Right lobe of liver (tissue), 6 donors: ENCODE data around the gene MYOCOS. TPM values are rescaled to one million over a fixed set of nuclear protein-coding genes. Genes with fewer than 3 reads are reported as not detected.

Experiments
- ATAC-seq, 4 donors: fragments of 200-7000 bp; cut with Tn5 transposase; one replicate each; pipeline ENCODE4 v1.9.1; 2020; ENCODE audit warnings: mild to moderate bottlenecking in 4 of 4, moderate library complexity in 4 of 4
- DNase-seq, 3 donors: peaks; one replicate each; pipeline ENCODE4 v3.0.0-alpha.2; 2020
- H3K27ac ChIP-seq, 3 donors: fragments of 200-600 bp; one replicate each; pipeline ENCODE4 v1.8.0; 2022
- H3K27me3 ChIP-seq, 2 donors: fragments of 200-600 bp; one replicate each; pipeline ENCODE4 v1.8.0; 2022
- H3K36me3 ChIP-seq, 4 donors: fragments of 200-600 bp; sonication (generic) in 1 of 4; one replicate each; pipeline versions ENCODE4 v1.5.1 to v1.8.0; 2017 to 2022; ENCODE audit warnings: control low read depth in 1 of 4
- H3K4me1 ChIP-seq, 4 donors: fragments of 200-600 bp; sonication (generic) in 1 of 4; one replicate each; pipeline versions ENCODE4 v1.5.1 to v1.8.0; 2017 to 2022; ENCODE audit warnings: control low read depth in 1 of 4
- H3K4me3 ChIP-seq, 3 donors: fragments of 200-600 bp; one replicate each; pipeline ENCODE4 v1.8.0; 2022
- H3K9me3 ChIP-seq, 4 donors: fragments of 200-600 bp; sonication (generic) in 1 of 4; one replicate each; pipeline versions ENCODE4 v1.5.1 to v1.8.0; 2017 to 2022; ENCODE audit warnings: control low read depth in 1 of 4
- POLR2A ChIP-seq: fragments of 450-650 bp; IDR thresholded peaks from one replicate; pipeline ENCODE4 v1.6.1; 2017; ENCODE audit warnings: antibody characterized with exemption, mild to moderate bottlenecking
- WGBS: methylation state at CpG from one replicate; pipeline ENCODE4 v1.1.6; 2018; ENCODE audit warnings: low coverage, low lambda C conversion rate; ENCODE audit not compliant: insufficient coverage; ENCODE audit errors: missing lambda C conversion rate; 5-methylcytosine and 5-hydroxymethylcytosine counted together
- intact Hi-C, 2 donors: fragments of 100-400 bp; cut with DNase I; formaldehyde crosslinking; loops; one replicate each; pipeline versions ENCODE4 v1.11.2 to v1.14.1; 2022
- total RNA-seq, 6 experiments: library from RNA; depleted of rRNA in 2 of 6; stranded (reverse); fragments of >200 nt in 2 of 6; fragmentation: NEBNext Ultra II Directional in 3 of 6; extraction: Animal tissue kit (Norgen Biotek cat#: 25700) in 3 of 6; gene quantifications; one replicate each; pipeline versions ENCODE4 v1.1.0 to v1.2.4, GENCODE V29; 2016 to 2023
- TF ChIP-seq, protein P1 (sequence below), 4 donors: fragments of 200-600 bp in 3 of 4; fragments of 450-650 bp in 1 of 4; IDR thresholded peaks; one replicate each; pipeline versions ENCODE4 v1.5.1 to v1.8.0; 2016 to 2022; ENCODE audit warnings: antibody characterized with exemption in 4 of 4, mild to moderate bottlenecking in 2 of 4
- donor health status: DM: no; HTN: yes; CAD: no.
- donor health status: DM: no; HTN: no; CAD: no.
- donor health status: DM: no; HTN: no; CAD: no.
- donor health status: DM: no; HTN: yes; CAD: no.
- donor health status: DM: no; HTN: yes; CAD: no.

The MYOCOS gene
- total RNA-seq, 6 experiments from 2014 or later: not detected

DNA sequence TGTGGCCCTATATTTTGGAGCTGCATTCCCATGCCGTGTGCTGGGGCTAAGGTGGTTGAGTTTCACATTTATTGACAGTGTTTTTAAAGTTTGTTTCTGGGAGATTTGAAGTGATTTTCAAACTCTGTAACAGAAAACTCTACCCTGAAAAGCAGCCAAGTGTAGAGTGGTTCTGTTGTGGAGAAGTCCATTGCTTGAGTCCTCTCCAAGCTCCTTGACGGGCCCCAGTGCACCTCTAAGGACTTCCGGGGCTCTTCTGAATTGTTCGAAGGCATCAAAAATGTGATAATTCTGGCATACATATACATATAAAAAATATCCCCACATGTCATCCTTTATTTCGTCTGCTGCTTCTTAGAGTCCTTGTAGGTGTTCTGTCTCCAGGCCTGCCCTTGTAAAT is 5.0 kb downstream of the MYOCOS start:
- WGBS: 71% methylated on average over 4 of the region's 5 CpGs
- no peak for DNase-seq
- Histone ChIP-seq H3K27me3 (no peaks in the 10 kb centered on the region), H3K36me3 (no peaks in the 10 kb centered on the region), H3K27ac (no peak overlapping the region), H3K9me3 (no peaks in the 10 kb centered on the region), H3K4me3 (no peak overlapping the region), H3K4me1 (no peaks in the 10 kb centered on the region)
- no peak for ATAC-seq
- intact Hi-C loops: no loop called here
- TF ChIP-seq, protein P1, sequence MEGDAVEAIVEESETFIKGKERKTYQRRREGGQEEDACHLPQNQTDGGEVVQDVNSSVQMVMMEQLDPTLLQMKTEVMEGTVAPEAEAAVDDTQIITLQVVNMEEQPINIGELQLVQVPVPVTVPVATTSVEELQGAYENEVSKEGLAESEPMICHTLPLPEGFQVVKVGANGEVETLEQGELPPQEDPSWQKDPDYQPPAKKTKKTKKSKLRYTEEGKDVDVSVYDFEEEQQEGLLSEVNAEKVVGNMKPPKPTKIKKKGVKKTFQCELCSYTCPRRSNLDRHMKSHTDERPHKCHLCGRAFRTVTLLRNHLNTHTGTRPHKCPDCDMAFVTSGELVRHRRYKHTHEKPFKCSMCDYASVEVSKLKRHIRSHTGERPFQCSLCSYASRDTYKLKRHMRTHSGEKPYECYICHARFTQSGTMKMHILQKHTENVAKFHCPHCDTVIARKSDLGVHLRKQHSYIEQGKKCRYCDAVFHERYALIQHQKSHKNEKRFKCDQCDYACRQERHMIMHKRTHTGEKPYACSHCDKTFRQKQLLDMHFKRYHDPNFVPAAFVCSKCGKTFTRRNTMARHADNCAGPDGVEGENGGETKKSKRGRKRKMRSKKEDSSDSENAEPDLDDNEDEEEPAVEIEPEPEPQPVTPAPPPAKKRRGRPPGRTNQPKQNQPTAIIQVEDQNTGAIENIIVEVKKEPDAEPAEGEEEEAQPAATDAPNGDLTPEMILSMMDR (IDR thresholded peaks at IDR 0.05): no peak
- TF ChIP-seq POLR2A: no peak

GRCh38 chr1:171628225-171628624 is 6.2 kb downstream of the MYOCOS start:
- H3K36me3 ChIP-seq: no peaks in the 10 kb centered on the region
- TF ChIP-seq POLR2A: no peak
- TF ChIP-seq, protein P1 (IDR thresholded peaks at IDR 0.05): no peak
- DNase-seq (no peak), ATAC-seq (no peak)
- H3K4me3 ChIP-seq: no peak overlapping the region
- no peaks in the 10 kb centered on the region for H3K4me1 ChIP-seq
- 89% methylated on average over 2 of the region's 2 CpGs for WGBS
- no peaks in the 10 kb centered on the region for H3K9me3 ChIP-seq
- H3K27ac ChIP-seq: no peak overlapping the region
- intact Hi-C loops: no loop called here
- no peaks in the 10 kb centered on the region for H3K27me3 ChIP-seq

- H3K4me1 ChIP-seq: no peaks in the 10 kb centered on the region
- intact Hi-C loops: no loop called here
- no peaks in the 10 kb centered on the region for H3K27me3 ChIP-seq
- 100% methylated on average over 1 of the region's 2 CpGs for WGBS
- H3K27ac ChIP-seq: no peak overlapping the region
- H3K9me3 ChIP-seq: no peaks in the 10 kb centered on the region
- no peak for DNase-seq
- H3K4me3 ChIP-seq: no peak overlapping the region
- no peak for TF ChIP-seq POLR2A
- TF ChIP-seq, protein P1 (IDR thresholded peaks at IDR 0.05): no peak
- no peaks in the 10 kb centered on the region for H3K36me3 ChIP-seq
- no peak for ATAC-seq
These were observed 13.6 kb downstream of the MYOCOS start for GRCh38 chr1:171635661-171636060.

DNA sequence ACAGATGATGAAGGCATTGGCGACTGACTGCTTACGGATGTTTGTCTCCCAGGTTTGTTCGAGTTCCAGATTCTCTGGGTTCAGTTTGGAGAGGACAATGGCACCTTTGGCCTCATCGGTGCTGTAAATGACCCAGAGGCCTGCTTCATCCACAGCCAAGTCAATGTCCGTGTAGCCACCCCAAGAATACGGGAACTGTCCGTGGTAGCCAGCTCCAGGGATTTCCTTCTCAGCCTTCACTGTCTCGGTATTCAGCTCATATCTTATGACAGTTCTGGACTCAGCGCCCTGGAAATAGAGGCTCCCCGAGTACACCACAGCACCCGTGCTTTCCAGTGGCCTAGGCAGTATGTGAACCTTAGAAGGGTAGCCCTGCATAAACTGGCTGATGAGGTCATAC is 14.1 kb downstream of the MYOCOS start:
- no peaks in the 10 kb centered on the region for H3K4me1 ChIP-seq
- H3K9me3 ChIP-seq: no peaks in the 10 kb centered on the region
- ATAC-seq (no peak), DNase-seq (no peak)
- TF ChIP-seq, protein P1 (IDR thresholded peaks at IDR 0.05): no peak
- TF ChIP-seq POLR2A: no peak
- H3K36me3 ChIP-seq: no peaks in the 10 kb centered on the region
- intact Hi-C loops: no loop called here
- H3K27me3 ChIP-seq: no peaks in the 10 kb centered on the region
- no peak overlapping the region for H3K4me3 ChIP-seq
- WGBS: no CpG with 5 or more reads among the region's 11 CpGs
- H3K27ac ChIP-seq: no peak overlapping the region

- no peaks in the 10 kb centered on the region for H3K36me3 ChIP-seq
- ATAC-seq (peak in 2 of 4 donors; percentile 24 to 83), DNase-seq (no peak)
- TF ChIP-seq POLR2A: no peak
- TF ChIP-seq, protein P1 (IDR thresholded peaks at IDR 0.05): no peak
- intact Hi-C loops: no loop called here
- no peaks in the 10 kb centered on the region for H3K27me3 ChIP-seq
- WGBS: 58% methylated on average over 4 of the region's 4 CpGs
- H3K4me3 ChIP-seq: no peak overlapping the region
- H3K9me3 ChIP-seq: no peaks in the 10 kb centered on the region
- H3K4me1 ChIP-seq: no peaks in the 10 kb centered on the region
- no peak overlapping the region for H3K27ac ChIP-seq
These were observed 16.0 kb downstream of the MYOCOS start for GRCh38 chr1:171637928-171638576.
